DOHH2 (cell line): Measurements from ENCODE around the gene EPB41L4B.

Source experiments
- H3F3A ChIP-seq: fragments of 200-600 bp; sonication (generic), shearing (Covaris generic); 2 replicates; pipeline ENCODE4 v1.6.0; 2016; ENCODE audit warnings: antibody characterized with exemption, mild to moderate bottlenecking; ENCODE audit not compliant: control insufficient read depth, insufficient read depth
- H3K27ac ChIP-seq: fragments of 200-600 bp; sonication (generic); 2 replicates; pipeline ENCODE4 v1.5.1; 2014; ENCODE audit warnings: low read depth, mild to moderate bottlenecking, low read length, moderate library complexity
- H3K27me3 ChIP-seq: fragments of 200-600 bp; sonication (generic); 2 replicates; pipeline ENCODE4 v1.6.1; 2014; ENCODE audit warnings: mild to moderate bottlenecking, low read length, mixed read lengths; ENCODE audit not compliant: control insufficient read depth
- H3K36me3 ChIP-seq: fragments of 200-600 bp; sonication (generic); 2 replicates; pipeline ENCODE4 v1.6.1; 2014; ENCODE audit warnings: mild to moderate bottlenecking, low read length, moderate library complexity, mixed read lengths; ENCODE audit not compliant: control insufficient read depth
- H3K4me1 ChIP-seq: fragments of 200-600 bp; sonication (generic); 2 replicates; pipeline ENCODE4 v1.6.1; 2014; ENCODE audit warnings: mild to moderate bottlenecking, low read length, mixed read lengths; ENCODE audit not compliant: control insufficient read depth
- H3K4me2 ChIP-seq: fragments of 200-600 bp; sonication (generic); 2 replicates; pipeline ENCODE4 v1.6.0; 2014; ENCODE audit warnings: mild to moderate bottlenecking, low read length, moderate library complexity
- H3K4me3 ChIP-seq: fragments of 200-600 bp; sonication (generic); 2 replicates; pipeline ENCODE4 v1.5.1; 2014; ENCODE audit warnings: mild to moderate bottlenecking, low read length, mixed read lengths
- H3K79me2 ChIP-seq: fragments of 200-600 bp; sonication (generic); 2 replicates; pipeline ENCODE4 v1.6.1; 2014; ENCODE audit warnings: mild to moderate bottlenecking, low read length, mixed read lengths; ENCODE audit not compliant: control insufficient read depth
- H3K9me2 ChIP-seq: fragments of 200-600 bp; sonication (generic); replicated peaks from 2 replicates; pipeline ENCODE4 v1.6.1; 2014; ENCODE audit warnings: mild to moderate bottlenecking, low read length, mixed read lengths; ENCODE audit not compliant: control insufficient read depth
- H3K9me3 ChIP-seq: fragments of 200-600 bp; sonication (generic); 2 replicates; pipeline ENCODE4 v1.6.1; 2014; ENCODE audit warnings: antibody characterized with exemption, low read length, mixed read lengths; ENCODE audit not compliant: control insufficient read depth, insufficient read depth
- H4K20me1 ChIP-seq: fragments of 200-600 bp; sonication (generic); 2 replicates; pipeline ENCODE4 v1.6.0; 2014; ENCODE audit warnings: low read depth, mild to moderate bottlenecking, antibody characterized with exemption, low read length, moderate library complexity; ENCODE audit not compliant: control insufficient read depth, insufficient read depth
- CTCF ChIP-seq: fragments of 200-600 bp; sonication (generic); IDR thresholded peaks from one replicate; pipeline ENCODE4 v1.5.1; 2014; ENCODE audit warnings: antibody characterized with exemption, mild to moderate bottlenecking, low read depth, low read length; ENCODE audit not compliant: poor library complexity, severe bottlenecking
- EZH2phosphoT487 ChIP-seq: fragments of 200-600 bp; sonication (generic); IDR thresholded peaks from 2 replicates; pipeline ENCODE4 v1.6.1; 2017; ENCODE audit warnings: borderline replicate concordance, mild to moderate bottlenecking, antibody characterized with exemption, low read length, moderate library complexity, mixed read lengths

EPB41L4B gene

GRCh38 chr9:109143881-109144562, 176.8 kb downstream of the EPB41L4B start:
- H3K27ac ChIP-seq, result no peak overlapping the region
- no peaks in the 10 kb centered on the region for H3F3A ChIP-seq
- no peaks in the 10 kb centered on the region for H3K9me3 ChIP-seq
- H3K9me2 ChIP-seq, result no peaks in the 10 kb centered on the region
- no peaks in the 10 kb centered on the region for H3K36me3 ChIP-seq
- no peaks in the 10 kb centered on the region for H4K20me1 ChIP-seq
- H3K27me3 ChIP-seq, result peaks cover 6% of the 10 kb centered on the region
- no peak overlapping the region for H3K4me3 ChIP-seq
- H3K4me1 ChIP-seq, result no peaks in the 10 kb centered on the region
- H3K4me2 ChIP-seq, result no peak overlapping the region
- no peak for TF ChIP-seq EZH2phosphoT487
- peak; percentile 35 for TF ChIP-seq CTCF
- no peaks in the 10 kb centered on the region for H3K79me2 ChIP-seq

- H3K9me3 ChIP-seq, result no peaks in the 10 kb centered on the region
- no peak overlapping the region for H3K4me3 ChIP-seq
- H3K4me1 ChIP-seq, result no peaks in the 10 kb centered on the region
- H3K79me2 ChIP-seq, result no peaks in the 10 kb centered on the region
- peaks cover 9% of the 10 kb centered on the region for H3K27me3 ChIP-seq
- no peaks in the 10 kb centered on the region for H3K9me2 ChIP-seq
- H3F3A ChIP-seq, result no peaks in the 10 kb centered on the region
- TF ChIP-seq EZH2phosphoT487 (no peak), CTCF (no peak)
- H3K4me2 ChIP-seq, result no peak overlapping the region
- no peak overlapping the region for H3K27ac ChIP-seq
- no peaks in the 10 kb centered on the region for H4K20me1 ChIP-seq
- no peaks in the 10 kb centered on the region for H3K36me3 ChIP-seq
Measured at GRCh38 chr9:109141375-109141774, 179.5 kb downstream of the EPB41L4B start.

- H4K20me1 ChIP-seq, result no peaks in the 10 kb centered on the region
- peaks cover 7% of the 10 kb centered on the region; the same call in 1 of the 2 replicates for H3K27me3 ChIP-seq
- no peaks in the 10 kb centered on the region for H3F3A ChIP-seq
- H3K4me1 ChIP-seq, result no peaks in the 10 kb centered on the region
- H3K36me3 ChIP-seq, result no peaks in the 10 kb centered on the region
- H3K79me2 ChIP-seq, result no peaks in the 10 kb centered on the region
- H3K9me3 ChIP-seq, result no peaks in the 10 kb centered on the region
- TF ChIP-seq CTCF, result no peak
- TF ChIP-seq EZH2phosphoT487, result no peak
- H3K27ac ChIP-seq, result no peak overlapping the region
- no peaks in the 10 kb centered on the region for H3K9me2 ChIP-seq
- no peak overlapping the region for H3K4me2 ChIP-seq
- H3K4me3 ChIP-seq, result no peak overlapping the region
Measured at GRCh38 chr9:109139851-109140250, 181.0 kb downstream of the EPB41L4B start.
